SK-N-SH (cell line): ENCODE data around the gene ASB3. TPM values are rescaled to one million over a fixed set of nuclear protein-coding genes. Genes with fewer than 3 reads are reported as not detected.

Experiments
- CTCF ChIA-PET: fragments of 300-600, 350-600 bp; formaldehyde crosslinking; extraction: SDS; loops from one replicate; lab custom pipeline; 2021; lab: Yijun Ruan, JAX
- POLR2A ChIA-PET: fragments of 350-600 bp; sonication (Branson Sonifier 250); formaldehyde crosslinking; extraction: SDS; loops from one replicate; lab custom pipeline; 2020; ENCODE audit warnings: antibody characterized with exemption, inconsistent platforms; lab: Yijun Ruan, JAX
- DNase-seq: peaks from one replicate; pipeline ENCODE4 v3.0.0; 2012
- H2AFZ ChIP-seq: fragments of 200-600 bp; sonication (generic); 2 replicates; pipeline ENCODE4 v1.8.1; 2016; ENCODE audit warnings: antibody characterized with exemption, mild to moderate bottlenecking, low read depth
- H3F3A ChIP-seq: fragments of 200-600 bp; sonication (generic); replicated peaks from 2 replicates; pipeline ENCODE3; 2016; ENCODE audit warnings: antibody characterized with exemption, mild to moderate bottlenecking; ENCODE audit not compliant: insufficient read depth
- H3K27ac ChIP-seq, 2 experiments: fragments of 200-500 bp in 1 of 2; fragments of 200-600 bp in 1 of 2; sonication (Bioruptor generic) in 1 of 2; sonication (generic), shearing (Covaris generic) in 1 of 2; 2 replicates each; pipeline versions ENCODE4 v1.5.1 to v1.6.1; 2014 to 2016; ENCODE audit warnings: low read depth in 2 of 2, inconsistent platforms in 1 of 2, low read length in 1 of 2, mild to moderate bottlenecking in 1 of 2, mixed read lengths in 1 of 2
- H3K27me3 ChIP-seq: fragments of 200-600 bp; sonication (generic), shearing (Covaris generic); 2 replicates; pipeline ENCODE4 v1.6.1; 2016; ENCODE audit warnings: mixed run types; ENCODE audit not compliant: insufficient read depth
- H3K36me3 ChIP-seq, 2 experiments: fragments of 200-500 bp in 1 of 2; fragments of 200-600 bp in 1 of 2; sonication (Bioruptor generic) in 1 of 2; sonication (generic) in 1 of 2; replicated peaks in 1 of 2; 2 replicates each; pipeline versions ENCODE3 to v1.5.1; 2014 to 2016; ENCODE audit warnings: low read length in 1 of 2, mild to moderate bottlenecking in 1 of 2; ENCODE audit not compliant: insufficient read depth in 2 of 2, control insufficient read depth in 1 of 2
- H3K4me1 ChIP-seq, 2 experiments: fragments of 200-500 bp in 1 of 2; fragments of 200-600 bp in 1 of 2; sonication (Bioruptor generic) in 1 of 2; sonication (generic), shearing (Covaris generic) in 1 of 2; 2 replicates each; pipeline versions ENCODE4 v1.5.1 to v1.6.1; 2014 to 2016; ENCODE audit warnings: low read depth in 1 of 2, low read length in 1 of 2, mixed run types in 1 of 2; ENCODE audit not compliant: insufficient read depth in 2 of 2, control insufficient read depth in 1 of 2
- H3K4me2 ChIP-seq: fragments of 200-600 bp; sonication (generic), shearing (Covaris generic); 2 replicates; pipeline ENCODE4 v1.6.1; 2017; ENCODE audit warnings: mixed run types
- H3K4me3 ChIP-seq, 2 experiments: fragments of 200-500 bp in 1 of 2; fragments of 200-600 bp in 1 of 2; sonication (Bioruptor generic) in 1 of 2; sonication (generic), shearing (Covaris generic) in 1 of 2; 2 replicates each; pipeline versions ENCODE4 v1.5.1 to v1.8.1; 2014 to 2016; ENCODE audit warnings: low read depth in 2 of 2, inconsistent platforms in 1 of 2, low read length in 1 of 2, mild to moderate bottlenecking in 1 of 2, mixed read lengths in 1 of 2, moderate library complexity in 1 of 2
- H3K79me2 ChIP-seq: fragments of 200-600 bp; sonication (generic); 2 replicates; pipeline ENCODE4 v1.8.1; 2017; ENCODE audit warnings: mild to moderate bottlenecking; ENCODE audit not compliant: insufficient read depth
- H3K9ac ChIP-seq: fragments of 200-600 bp; sonication (generic); 2 replicates; pipeline ENCODE4 v1.6.1; 2017; ENCODE audit warnings: mixed run types
- H3K9me2 ChIP-seq: fragments of 200-600 bp; sonication (generic); 2 replicates; pipeline ENCODE4 v1.6.1; 2017; ENCODE audit warnings: mixed run types
- H3K9me3 ChIP-seq: fragments of 200-600 bp; sonication (generic); 2 replicates; pipeline ENCODE4 v1.6.1; 2017; ENCODE audit warnings: mixed run types, mild to moderate bottlenecking, moderate library complexity
- H4K20me1 ChIP-seq: fragments of 200-600 bp; sonication (generic); 2 replicates; pipeline ENCODE4 v1.6.1; 2017; ENCODE audit warnings: mild to moderate bottlenecking, mixed run types; ENCODE audit not compliant: insufficient read depth
- FOSL2 ChIP-seq: IDR thresholded peaks from 2 replicates; pipeline ENCODE4 v1.4.0; 2012; ENCODE audit warnings: low read depth, mild to moderate bottlenecking, moderate library complexity, borderline replicate concordance
- MEF2A ChIP-seq: IDR thresholded peaks from 2 replicates; pipeline ENCODE4 v1.4.0; 2012; ENCODE audit warnings: low read depth, borderline replicate concordance
- NFIC ChIP-seq: IDR thresholded peaks from 2 replicates; pipeline ENCODE4 v1.4.0; 2012; ENCODE audit warnings: borderline replicate concordance
- POLR2AphosphoS5 ChIP-seq: IDR thresholded peaks from 2 replicates; pipeline ENCODE4 v1.6.1; 2012; ENCODE audit warnings: low read depth, low read length
- RAD21 ChIP-seq: IDR thresholded peaks from 2 replicates; pipeline ENCODE4 v1.6.1; 2012; ENCODE audit warnings: mild to moderate bottlenecking, low read length
- RFX5 ChIP-seq: IDR thresholded peaks from 2 replicates; pipeline ENCODE4 v1.6.1; 2012; ENCODE audit warnings: mild to moderate bottlenecking, improper control_type of control experiment, low read length
- RXRA ChIP-seq: IDR thresholded peaks from 2 replicates; pipeline ENCODE4 v1.4.0; 2012; ENCODE audit warnings: low read depth, mild to moderate bottlenecking, borderline replicate concordance
- SIN3A ChIP-seq: IDR thresholded peaks from 2 replicates; pipeline ENCODE4 v1.6.1; 2012; ENCODE audit warnings: low read depth, mild to moderate bottlenecking, low read length, moderate library complexity, borderline replicate concordance
- SMC3 ChIP-seq: IDR thresholded peaks from 2 replicates; pipeline ENCODE4 v1.6.1; 2012; ENCODE audit warnings: low read depth, low read length, improper control_type of control experiment
- TAF1 ChIP-seq: IDR thresholded peaks from 2 replicates; pipeline ENCODE4 v1.6.1; 2012; ENCODE audit warnings: low read depth, mild to moderate bottlenecking, low read length, moderate library complexity, borderline replicate concordance
- TCF12 ChIP-seq: IDR thresholded peaks from 2 replicates; pipeline ENCODE4 v1.4.0; 2012
- YY1 ChIP-seq: IDR thresholded peaks from 2 replicates; pipeline ENCODE4 v1.4.0; 2012; ENCODE audit warnings: low read depth, mild to moderate bottlenecking
- WGBS: methylation state at CpG from one replicate; pipeline ENCODE4 v1.1.6; 2017; ENCODE audit warnings: low lambda C conversion rate; 5-methylcytosine and 5-hydroxymethylcytosine counted together
- polyA plus RNA-seq, 3 experiments: library from polyadenylated mRNA; depleted of rRNA; stranded (reverse); fragments of >200 nt; gene quantifications; 2 replicates each; pipeline ENCODE4 v1.2.3, GENCODE V29; 2012
- TF ChIP-seq, protein P1 (sequence below): fragments of 200-600 bp; sonication (generic); IDR thresholded peaks from 2 replicates; pipeline ENCODE4 v1.6.1; 2017; ENCODE audit warnings: antibody characterized with exemption, mild to moderate bottlenecking, moderate library complexity
- TF ChIP-seq, protein P2 (sequence below): fragments of 150-350 bp; IDR thresholded peaks from 2 replicates; pipeline ENCODE4 v1.6.1; 2016; ENCODE audit warnings: mild to moderate bottlenecking, low read depth, low read length
- TF ChIP-seq, protein P3 (sequence below): fragments of 150-350 bp; IDR thresholded peaks from 2 replicates; pipeline ENCODE4 v1.6.1; 2017; ENCODE audit warnings: antibody characterized with exemption, low read length, low read depth, borderline replicate concordance

ASB3 gene
- polyA plus RNA-seq, 1 of the 3 experiments (the other 2 are of a cell fraction): 16.2 TPM

DNA sequence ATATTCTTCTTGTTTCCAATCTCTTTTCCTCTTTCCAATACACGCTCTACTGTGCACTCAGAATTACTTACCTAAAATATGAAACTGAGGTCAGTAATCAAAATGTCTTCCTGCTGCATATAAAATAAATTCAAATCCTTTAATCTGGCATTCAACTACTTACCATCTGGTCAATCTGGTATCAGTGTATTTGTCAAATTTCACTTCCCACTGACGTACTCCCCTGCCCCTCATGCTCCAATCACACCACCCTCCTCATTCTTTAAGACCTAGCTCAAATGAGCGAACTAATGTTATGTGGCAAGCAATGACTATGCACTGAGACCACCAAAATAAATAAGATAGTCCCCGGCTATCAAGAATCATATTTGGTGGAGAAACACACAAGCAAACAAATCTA, 6.7 kb downstream of the ASB3 start:
- H3K27ac ChIP-seq: no peak overlapping the region
- POLR2A ChIA-PET: no interaction called here
- WGBS: 91% methylated on average over 4 of the region's 4 CpGs

DNA sequence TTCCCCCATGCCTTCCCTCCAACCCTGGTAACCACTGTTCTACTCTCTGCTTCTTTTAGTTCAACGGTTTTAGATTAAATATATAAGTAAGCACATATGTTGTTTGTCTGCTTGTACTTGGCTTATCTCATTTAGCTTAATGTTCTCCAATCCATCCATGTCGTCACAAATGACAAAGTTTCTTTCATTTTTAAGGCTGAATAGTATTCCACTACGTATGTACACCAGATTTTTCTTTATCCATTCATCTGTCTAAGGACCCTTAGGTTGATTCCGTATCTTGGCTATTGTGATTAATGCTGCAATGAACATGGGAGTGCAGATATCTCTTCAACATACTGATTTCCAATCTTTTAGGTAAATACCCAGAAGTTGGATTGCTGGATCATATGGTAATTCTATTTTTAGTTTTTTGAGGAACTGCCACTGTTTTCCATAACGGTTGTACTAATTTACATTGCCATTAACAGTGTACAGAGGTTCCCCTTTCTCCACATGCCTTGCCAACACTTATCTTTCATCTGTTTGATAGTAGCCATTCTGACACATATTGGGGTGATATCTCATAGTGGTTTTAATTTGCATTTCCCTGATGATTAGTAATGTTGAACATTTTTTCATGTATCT, 8.1 kb downstream of the ASB3 start:
- Histone ChIP-seq H3K27me3 (no peaks in the 10 kb centered on the region), H3K9me2 (no peaks in the 10 kb centered on the region), H3F3A (no peaks in the 10 kb centered on the region), H3K4me2 (no peak overlapping the region), H3K36me3 (peaks cover 9 to 17% of the 10 kb centered on the region in 2 experiments), H4K20me1 (no peaks in the 10 kb centered on the region), H2AFZ (no peak overlapping the region), H3K4me3 (no peak overlapping the region), H3K9ac (no peak overlapping the region), H3K27ac (no peak overlapping the region), H3K9me3 (no peaks in the 10 kb centered on the region), H3K4me1 (0 out of 4 replicates have a peak, but pooled peaks cover 0 to 5% of the 10 kb centered on the region in 2 experiments)
- WGBS: 85% methylated on average over 5 of the region's 5 CpGs
- no peak for DNase-seq
- ChIA-PET CTCF (interaction anchor here (1.3 to 1.6 kb wide), 2 partner anchors 11 to 12 kb away, joined by 3 read pairs; no protein-coding TSS in a partner anchor), POLR2A (no interaction called here)
- TF ChIP-seq POLR2AphosphoS5 (no peak), SMC3 (no peak), TCF12 (no peak), TAF1 (no peak), MEF2A (no peak), RXRA (no peak), FOSL2 (no peak), RFX5 (no peak), NFIC (no peak)
- TF ChIP-seq, protein P1, sequence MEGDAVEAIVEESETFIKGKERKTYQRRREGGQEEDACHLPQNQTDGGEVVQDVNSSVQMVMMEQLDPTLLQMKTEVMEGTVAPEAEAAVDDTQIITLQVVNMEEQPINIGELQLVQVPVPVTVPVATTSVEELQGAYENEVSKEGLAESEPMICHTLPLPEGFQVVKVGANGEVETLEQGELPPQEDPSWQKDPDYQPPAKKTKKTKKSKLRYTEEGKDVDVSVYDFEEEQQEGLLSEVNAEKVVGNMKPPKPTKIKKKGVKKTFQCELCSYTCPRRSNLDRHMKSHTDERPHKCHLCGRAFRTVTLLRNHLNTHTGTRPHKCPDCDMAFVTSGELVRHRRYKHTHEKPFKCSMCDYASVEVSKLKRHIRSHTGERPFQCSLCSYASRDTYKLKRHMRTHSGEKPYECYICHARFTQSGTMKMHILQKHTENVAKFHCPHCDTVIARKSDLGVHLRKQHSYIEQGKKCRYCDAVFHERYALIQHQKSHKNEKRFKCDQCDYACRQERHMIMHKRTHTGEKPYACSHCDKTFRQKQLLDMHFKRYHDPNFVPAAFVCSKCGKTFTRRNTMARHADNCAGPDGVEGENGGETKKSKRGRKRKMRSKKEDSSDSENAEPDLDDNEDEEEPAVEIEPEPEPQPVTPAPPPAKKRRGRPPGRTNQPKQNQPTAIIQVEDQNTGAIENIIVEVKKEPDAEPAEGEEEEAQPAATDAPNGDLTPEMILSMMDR: no peak
- TF ChIP-seq, protein P2, sequence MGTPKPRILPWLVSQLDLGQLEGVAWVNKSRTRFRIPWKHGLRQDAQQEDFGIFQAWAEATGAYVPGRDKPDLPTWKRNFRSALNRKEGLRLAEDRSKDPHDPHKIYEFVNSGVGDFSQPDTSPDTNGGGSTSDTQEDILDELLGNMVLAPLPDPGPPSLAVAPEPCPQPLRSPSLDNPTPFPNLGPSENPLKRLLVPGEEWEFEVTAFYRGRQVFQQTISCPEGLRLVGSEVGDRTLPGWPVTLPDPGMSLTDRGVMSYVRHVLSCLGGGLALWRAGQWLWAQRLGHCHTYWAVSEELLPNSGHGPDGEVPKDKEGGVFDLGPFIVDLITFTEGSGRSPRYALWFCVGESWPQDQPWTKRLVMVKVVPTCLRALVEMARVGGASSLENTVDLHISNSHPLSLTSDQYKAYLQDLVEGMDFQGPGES: no peak
- TF ChIP-seq, protein P3, sequence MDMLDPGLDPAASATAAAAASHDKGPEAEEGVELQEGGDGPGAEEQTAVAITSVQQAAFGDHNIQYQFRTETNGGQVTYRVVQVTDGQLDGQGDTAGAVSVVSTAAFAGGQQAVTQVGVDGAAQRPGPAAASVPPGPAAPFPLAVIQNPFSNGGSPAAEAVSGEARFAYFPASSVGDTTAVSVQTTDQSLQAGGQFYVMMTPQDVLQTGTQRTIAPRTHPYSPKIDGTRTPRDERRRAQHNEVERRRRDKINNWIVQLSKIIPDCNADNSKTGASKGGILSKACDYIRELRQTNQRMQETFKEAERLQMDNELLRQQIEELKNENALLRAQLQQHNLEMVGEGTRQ: no peak
- TF ChIP-seq, all 33 proteins: peak for 0
- peaks cover 93% of the 10 kb centered on the region for H3K79me2 ChIP-seq

More for the DNA sequence above, 6.7 kb downstream of the ASB3 start:
- Histone ChIP-seq H3K4me3 (no peak overlapping the region), H3K9me3 (no peaks in the 10 kb centered on the region), H2AFZ (no peak overlapping the region), H4K20me1 (no peaks in the 10 kb centered on the region), H3K27me3 (no peaks in the 10 kb centered on the region), H3K36me3 (peaks cover 5 to 13% of the 10 kb centered on the region in 2 experiments), H3K4me2 (no peak overlapping the region), H3K4me1 (peaks cover 4 to 5% of the 10 kb centered on the region in 2 experiments; a peak in 2 of 4 replicates), H3K9me2 (no peaks in the 10 kb centered on the region), H3K79me2 (peaks cover 96% of the 10 kb centered on the region), H3F3A (peaks cover 2% of the 10 kb centered on the region), H3K9ac (no peak overlapping the region)
- no peak for DNase-seq
- no peak for TF ChIP-seq RFX5
- no peak for TF ChIP-seq YY1
- TF ChIP-seq RXRA: no peak
- TF ChIP-seq RAD21: no peak
- TF ChIP-seq SIN3A: no peak
- TF ChIP-seq MEF2A: no peak
- TF ChIP-seq, protein P1: no peak
- CTCF ChIA-PET: interaction anchor here (1.4 kb wide), 1 partner anchor 12 kb away, joined by 4 read pairs; the partner anchor contains the start of gene CHAC2
